Caco-2 (cell line): ENCODE results near the gene KIF26B. TPM values are rescaled to one million over a fixed set of nuclear protein-coding genes. Genes with fewer than 3 reads are reported as not detected.

Source experiments
- BruUV-seq: library from RNA; stranded (reverse); fragments of 400-500 nt; replicated peaks from 2 replicates; lab custom pipeline; 2021; lab: Mats Ljungman, UMichigan
- CTCF ChIA-PET: fragments of 300-600 bp; sonication (Branson Sonifier 250); formaldehyde crosslinking; loops from one replicate; lab custom pipeline; 2022; ENCODE audit warnings: antibody characterized with exemption; lab: Charles Lee
- POLR2A ChIA-PET: fragments of 300-600 bp; sonication (Branson Sonifier 250); formaldehyde crosslinking; loops from one replicate; lab custom pipeline; 2022; ENCODE audit warnings: antibody characterized with exemption; lab: Charles Lee
- DNase-seq, 2 experiments: peaks; one replicate each; pipeline versions ENCODE4 v3.0.0 to v3.0.0-alpha.2; 2020 to 2022
- H3K27me3 ChIP-seq: replicated peaks from 2 replicates; pipeline ENCODE4 v1.6.0; 2011; ENCODE audit warnings: low read length; ENCODE audit not compliant: control insufficient read depth, insufficient read depth
- H3K36me3 ChIP-seq: 2 replicates; pipeline ENCODE4 v1.5.1; 2011; ENCODE audit warnings: low read length; ENCODE audit not compliant: control insufficient read depth, insufficient read depth
- H3K4me1 ChIP-seq: fragments of 250-450 bp; sonication (Bioruptor Pico); 2 replicates; pipeline ENCODE4 v1.5.1; 2020; ENCODE audit warnings: mild to moderate bottlenecking
- H3K4me3 ChIP-seq: 2 replicates; pipeline ENCODE4 v1.5.1; 2011; ENCODE audit warnings: low read depth, mild to moderate bottlenecking, control low read depth, low read length
- H3K9me3 ChIP-seq: fragments of 250-450 bp; sonication (Bioruptor Pico); 2 replicates; pipeline ENCODE4 v1.5.1; 2020; ENCODE audit warnings: mild to moderate bottlenecking, moderate library complexity
- H3K27ac Mint-ChIP-seq: one replicate; pipeline ENCODE4 v1.8.0; 2022; ENCODE audit warnings: mixed read lengths; ENCODE audit not compliant: unreplicated experiment
- H3K27me3 Mint-ChIP-seq: one replicate; pipeline ENCODE4 v1.8.0; 2022; ENCODE audit warnings: mixed read lengths; ENCODE audit not compliant: insufficient read depth, unreplicated experiment
- H3K36me3 Mint-ChIP-seq: one replicate; pipeline ENCODE4 v1.8.0; 2022; ENCODE audit warnings: mild to moderate bottlenecking, mixed read lengths; ENCODE audit not compliant: insufficient read depth, unreplicated experiment
- H3K4me1 Mint-ChIP-seq: one replicate; pipeline ENCODE4 v1.8.0; 2022; ENCODE audit warnings: low read depth, mixed read lengths; ENCODE audit not compliant: unreplicated experiment
- H3K4me3 Mint-ChIP-seq: one replicate; pipeline ENCODE4 v1.8.0; 2022; ENCODE audit warnings: mild to moderate bottlenecking, moderate library complexity, mixed read lengths; ENCODE audit not compliant: unreplicated experiment
- H3K9me3 Mint-ChIP-seq: one replicate; pipeline ENCODE4 v1.8.0; 2022; ENCODE audit warnings: mixed read lengths; ENCODE audit not compliant: unreplicated experiment
- CTCF ChIP-seq, 2 experiments: fragments of 200-600 bp in 1 of 2; IDR thresholded peaks; 1 replicate in 1 of 2; 2 replicates in 1 of 2; pipeline versions ENCODE4 v1.5.1 to v1.8.0; 2011 to 2022; ENCODE audit warnings: antibody characterized with exemption in 1 of 2, control low read depth in 1 of 2, inconsistent platforms in 1 of 2, low read depth in 1 of 2, low read length in 1 of 2, mild to moderate bottlenecking in 1 of 2, moderate library complexity in 1 of 2; ENCODE audit not compliant: insufficient read depth in 1 of 2, severe bottlenecking in 1 of 2, unreplicated experiment in 1 of 2
- intact Hi-C: fragments of 100-400 bp; cut with micrococcal nuclease; formaldehyde crosslinking; loops from one replicate; pipeline ENCODE4 v1.10.0; 2022; ENCODE audit not compliant: unreplicated experiment
- total RNA-seq: library from RNA; stranded (reverse); gene quantifications from 2 replicates; pipeline ENCODE4 v1.2.3, GENCODE V29; 2022

The KIF26B gene
- total RNA-seq, 1 experiment from 2014 or later = 4.9 TPM

GRCh38 chr1:245337829-245338484, 183.2 kb downstream of the KIF26B start:
- no peaks in the 10 kb centered on the region for H3K27me3 ChIP-seq
- H3K4me3 Mint-ChIP-seq = peak overlapping the region; percentile 66
- peak in 1 of 2 experiments; percentile 16 for DNase-seq
- TF ChIP-seq CTCF (IDR thresholded peaks at IDR 0.05; ENCODE audit: insufficient read depth in 1 of 2, low read depth in 1 of 2, low read length in 1 of 2, severe bottlenecking in 1 of 2, unreplicated experiment in 1 of 2) = no peak
- no peaks in the 10 kb centered on the region for H3K36me3 Mint-ChIP-seq
- H3K9me3 ChIP-seq = no peaks in the 10 kb centered on the region
- H3K4me1 ChIP-seq = peaks cover 23% of the 10 kb centered on the region
- peaks cover 19% of the 10 kb centered on the region for H3K4me1 Mint-ChIP-seq
- intact Hi-C loops = no loop called here
- BruUV-seq = no TSS peak
- peak overlapping the region; percentile 92 for H3K27ac Mint-ChIP-seq
- H3K36me3 ChIP-seq = no peaks in the 10 kb centered on the region; the same call in 1 of the 2 replicates
- ChIA-PET CTCF (no interaction called here), POLR2A (no interaction called here)
- H3K4me3 ChIP-seq = no peak overlapping the region
- H3K9me3 Mint-ChIP-seq = no peaks in the 10 kb centered on the region
- H3K27me3 Mint-ChIP-seq = no peaks in the 10 kb centered on the region

DNA sequence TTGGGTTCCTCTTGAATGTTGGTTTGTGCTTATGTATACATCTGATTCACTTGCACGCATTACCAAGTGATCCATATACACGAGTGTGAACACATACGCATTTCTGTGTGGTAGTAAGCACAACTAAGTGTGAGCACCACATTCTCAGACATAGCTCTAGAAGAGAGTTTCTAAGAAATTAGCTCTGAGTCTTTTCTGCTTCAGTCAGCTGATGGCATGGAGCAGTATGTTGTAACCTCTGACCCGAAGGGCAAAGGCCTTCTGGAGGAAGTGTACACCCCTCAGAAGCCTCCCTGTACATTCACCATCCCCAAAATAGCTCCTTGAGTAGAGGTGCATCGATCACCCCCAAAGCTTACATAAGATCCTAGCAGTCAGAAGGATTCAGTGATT, 183.7 kb downstream of the KIF26B start:
- H3K4me1 ChIP-seq = peaks cover 23% of the 10 kb centered on the region
- DNase-seq = no peak
- intact Hi-C loops = no loop called here
- Mint-ChIP-seq H3K36me3 (no peaks in the 10 kb centered on the region), H3K27me3 (no peaks in the 10 kb centered on the region), H3K4me3 (no peak overlapping the region), H3K4me1 (peaks cover 19% of the 10 kb centered on the region), H3K9me3 (no peaks in the 10 kb centered on the region), H3K27ac (no peak overlapping the region)
- no peak for TF ChIP-seq CTCF (IDR thresholded peaks at IDR 0.05; ENCODE audit: insufficient read depth in 1 of 2, low read depth in 1 of 2, low read length in 1 of 2, severe bottlenecking in 1 of 2, unreplicated experiment in 1 of 2)
- H3K36me3 ChIP-seq = no peaks in the 10 kb centered on the region; the same call in 1 of the 2 replicates
- BruUV-seq = no TSS peak
- no peaks in the 10 kb centered on the region for H3K27me3 ChIP-seq
- no peaks in the 10 kb centered on the region for H3K9me3 ChIP-seq
- CTCF ChIA-PET = no interaction called here
- no peak overlapping the region for H3K4me3 ChIP-seq
- POLR2A ChIA-PET = no interaction called here

GRCh38 chr1:245341743-245342142, 187.0 kb downstream of the KIF26B start:
- Mint-ChIP-seq H3K4me3 (no peak overlapping the region), H3K9me3 (no peaks in the 10 kb centered on the region), H3K4me1 (peaks cover 8% of the 10 kb centered on the region), H3K27ac (no peak overlapping the region), H3K36me3 (no peaks in the 10 kb centered on the region), H3K27me3 (no peaks in the 10 kb centered on the region)
- BruUV-seq = no TSS peak
- H3K27me3 ChIP-seq = no peaks in the 10 kb centered on the region
- no peaks in the 10 kb centered on the region for H3K9me3 ChIP-seq
- TF ChIP-seq CTCF (IDR thresholded peaks at IDR 0.05; ENCODE audit: insufficient read depth in 1 of 2, low read depth in 1 of 2, low read length in 1 of 2, severe bottlenecking in 1 of 2, unreplicated experiment in 1 of 2) = no peak
- intact Hi-C loops = no loop called here
- ChIA-PET POLR2A (no interaction called here), CTCF (no interaction called here)
- no peak overlapping the region for H3K4me3 ChIP-seq
- H3K36me3 ChIP-seq = no peaks in the 10 kb centered on the region; the same call in 1 of the 2 replicates
- no peak for DNase-seq
- peaks cover 17% of the 10 kb centered on the region for H3K4me1 ChIP-seq
